Stimulated activated CD8-positive, alpha-beta memory T cell treated with anti-CD3 and anti-CD28 coated beads, Interleukin-7, amount 100 ng/mL, for 48 hours (primary cell): ENCODE measurements around the gene IQGAP1.

ENCODE experiments used
- DNase-seq, 2 donors: peaks; one replicate each; pipeline ENCODE4 v3.0.0-alpha.2; 2020; ENCODE audit warnings: low read depth in 1 of 2; ENCODE audit errors: extremely low read depth in 1 of 2

IQGAP1 gene

DNA sequence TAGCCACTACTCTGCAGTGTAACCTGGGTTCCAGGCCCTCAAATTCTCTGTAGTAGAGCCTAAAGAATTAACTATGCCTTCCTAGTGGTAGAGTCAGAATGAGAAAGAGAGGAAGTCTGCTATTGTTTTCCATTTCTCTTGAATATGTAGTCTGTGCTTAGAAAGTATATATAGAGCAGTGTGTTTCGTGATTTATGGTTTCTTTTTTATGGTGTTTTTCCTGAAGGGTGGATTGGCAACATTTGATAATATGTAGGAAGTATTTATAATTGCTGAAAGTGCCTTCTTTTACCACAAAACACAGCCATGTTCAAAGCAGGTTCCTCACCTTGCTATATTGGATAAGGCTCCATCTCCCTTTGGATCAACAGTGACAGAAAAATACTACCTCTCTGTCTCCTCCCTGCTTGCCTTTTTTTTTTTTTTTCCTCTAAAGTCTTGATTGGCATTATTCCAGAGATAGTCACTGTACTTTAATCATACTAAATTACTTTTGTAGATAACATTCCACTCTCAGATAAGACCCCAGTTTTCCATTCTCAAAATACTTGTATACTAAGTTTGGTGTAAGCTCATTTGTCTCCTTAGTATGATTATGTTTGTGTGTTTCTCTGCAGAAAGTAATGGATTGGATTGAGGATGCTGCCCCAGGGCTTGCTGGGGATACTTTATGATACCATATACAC lies 47.8 kb downstream of the IQGAP1 start:
- DNase-seq: no peak

DNA sequence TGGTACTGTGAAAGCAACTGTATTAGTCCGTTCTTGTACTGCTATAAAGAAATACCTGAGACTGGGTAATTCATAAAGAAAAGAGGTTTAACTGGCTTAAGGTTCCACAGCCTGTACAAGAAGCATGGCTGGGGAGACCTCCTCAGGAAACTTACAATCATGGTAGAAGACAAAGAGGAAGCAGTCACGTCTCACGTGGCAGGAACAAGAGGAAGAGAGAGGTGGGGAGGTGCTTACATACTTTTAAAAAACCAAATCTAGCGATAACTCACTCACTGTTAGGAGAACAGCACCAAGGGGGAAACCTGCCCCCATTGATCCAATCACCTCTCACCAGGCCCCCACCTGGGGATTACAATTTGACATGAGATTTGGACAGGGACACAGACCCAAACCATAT lies 48.9 kb downstream of the IQGAP1 start:
- DNase-seq: no peak

DNA sequence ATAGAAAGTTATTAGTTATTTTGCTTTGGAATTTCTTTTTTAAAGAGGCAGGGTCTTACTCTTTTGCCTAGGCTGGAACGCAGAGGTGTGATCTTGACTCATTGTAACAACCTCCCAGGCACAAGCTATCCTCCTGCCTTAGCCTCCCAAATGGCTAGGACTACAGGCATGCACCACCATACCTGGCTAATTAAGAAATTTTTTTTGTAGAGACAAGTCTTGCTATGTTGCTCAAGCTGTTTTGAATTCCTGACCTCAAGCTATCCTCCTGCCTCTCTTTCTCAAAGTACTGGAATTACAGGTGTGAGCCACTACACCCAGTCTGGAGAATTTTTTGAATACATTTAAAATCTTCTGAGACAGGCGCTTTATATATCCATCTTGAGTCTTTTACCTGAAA lies 49.5 kb downstream of the IQGAP1 start:
- no peak for DNase-seq

DNA sequence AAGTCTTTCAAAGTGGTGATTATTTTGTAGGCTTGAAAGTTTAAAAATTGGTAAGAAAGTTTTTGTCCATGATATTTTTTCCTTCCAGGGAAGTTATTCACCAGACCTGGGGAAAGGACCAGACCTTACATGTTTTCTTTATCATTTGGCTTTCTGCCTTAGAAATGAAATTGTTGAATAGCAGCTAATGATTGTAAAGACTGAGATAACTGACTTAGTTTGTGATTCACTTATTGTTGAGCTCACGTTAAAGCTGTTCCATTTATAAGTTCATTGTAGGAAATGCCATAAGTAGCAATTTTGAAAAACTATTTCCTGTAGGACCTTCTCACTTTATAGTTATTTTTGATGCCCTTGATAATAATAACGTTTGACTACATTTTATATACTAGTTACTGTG lies 51.9 kb downstream of the IQGAP1 start:
- DNase-seq: no peak

DNA sequence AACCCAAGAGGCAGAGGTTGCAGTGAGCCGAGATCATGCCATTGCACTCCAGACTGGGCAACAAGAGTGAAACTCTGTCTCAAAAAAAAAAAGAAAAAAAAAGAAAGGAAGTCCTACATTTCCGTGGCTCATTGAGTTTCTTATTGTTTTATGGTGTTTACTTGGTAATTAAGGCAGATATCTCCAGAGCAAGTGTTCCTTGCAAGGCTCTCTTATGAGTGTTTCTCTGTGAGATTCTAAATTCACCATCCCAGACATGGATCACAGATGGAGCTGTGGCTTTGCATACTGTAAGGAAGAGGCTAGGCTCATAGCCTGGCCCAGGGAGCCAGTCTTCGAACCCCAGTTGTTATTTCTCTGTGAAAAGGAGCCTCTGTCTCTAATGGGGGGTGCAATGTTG lies 53.0 kb downstream of the IQGAP1 start:
- no peak for DNase-seq

DNA sequence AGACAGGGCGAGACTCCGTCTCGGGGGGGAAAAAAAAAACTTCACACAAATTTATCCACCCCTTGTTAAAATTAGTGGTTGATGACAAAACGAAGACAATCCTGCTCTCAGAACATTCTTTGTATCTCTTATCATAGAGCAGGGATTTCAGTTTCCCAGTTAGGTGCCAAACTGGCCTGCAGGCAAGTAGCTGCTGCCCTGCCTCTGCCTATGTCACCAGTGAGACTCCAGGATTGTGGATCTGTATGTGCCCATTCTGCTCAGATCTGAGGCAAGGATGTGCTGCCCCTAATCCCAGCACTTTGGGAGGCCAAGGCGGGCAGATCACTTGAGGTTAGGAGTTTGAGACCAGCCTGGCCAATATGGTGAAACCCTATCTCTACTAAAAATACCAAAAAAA lies 54.4 kb downstream of the IQGAP1 start:
- DNase-seq: no peak

DNA sequence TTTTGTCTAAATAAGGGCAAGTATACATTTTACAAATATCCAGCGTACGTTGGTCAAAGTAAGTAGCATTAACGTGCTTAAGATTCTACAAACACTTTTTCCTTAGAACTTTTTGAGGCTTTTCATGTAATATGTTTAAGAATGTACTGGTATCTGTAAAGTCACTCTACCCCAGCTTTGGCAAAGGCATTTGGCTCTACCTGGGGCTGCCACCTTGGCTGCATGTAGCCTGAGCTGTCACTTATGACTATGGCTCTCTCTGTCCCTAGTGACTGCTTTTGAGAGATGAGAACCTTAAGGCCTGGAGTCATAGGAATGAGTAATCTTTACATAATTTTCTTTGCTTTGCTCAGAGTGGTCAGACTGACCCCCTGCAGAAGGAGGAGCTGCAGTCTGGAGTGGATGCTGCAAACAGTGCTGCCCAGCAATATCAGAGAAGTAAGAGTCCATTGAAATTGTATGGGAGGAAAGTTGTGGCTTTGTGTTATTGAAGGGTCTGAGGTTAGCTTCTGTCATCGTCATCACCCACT lies 61.2 kb downstream of the IQGAP1 start:
- no peak for DNase-seq

DNA sequence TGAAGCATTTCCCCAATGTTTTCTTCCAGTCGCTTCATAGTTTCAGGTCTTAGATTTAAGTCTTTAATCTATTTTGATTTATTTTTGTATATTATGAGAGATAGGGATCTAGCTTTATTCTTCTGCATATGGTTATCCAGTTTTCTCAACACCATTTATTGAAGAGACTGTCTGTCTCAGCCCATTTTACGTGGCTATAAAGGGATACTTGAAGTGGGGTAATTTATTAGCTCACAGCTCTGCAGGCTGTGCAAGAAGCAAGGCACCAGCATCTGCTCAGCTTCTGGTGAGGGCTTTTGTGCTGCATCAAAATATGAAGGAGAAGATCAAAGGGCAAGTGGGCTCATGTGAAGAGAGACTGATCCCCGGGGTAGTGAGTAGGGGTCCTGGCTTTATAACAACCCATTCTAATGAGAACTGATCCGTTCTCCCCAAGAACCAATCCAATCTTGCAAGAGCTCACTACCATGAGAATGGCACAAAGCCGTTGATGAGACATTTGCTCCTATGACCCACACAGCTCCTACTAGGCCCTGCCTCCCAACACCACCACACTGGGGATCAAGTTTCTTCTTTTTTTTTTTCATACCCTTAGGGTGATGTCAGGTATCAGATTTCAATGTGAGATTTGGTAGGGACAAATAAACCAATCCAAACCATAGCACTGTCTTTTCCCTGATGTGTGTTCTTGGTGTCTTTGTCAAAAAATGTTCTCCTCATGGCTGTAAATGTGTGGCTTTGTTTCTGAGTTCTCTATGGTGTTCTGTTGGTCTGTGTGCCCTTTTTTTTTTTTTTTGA lies 63.2 kb downstream of the IQGAP1 start:
- no peak for DNase-seq

DNA sequence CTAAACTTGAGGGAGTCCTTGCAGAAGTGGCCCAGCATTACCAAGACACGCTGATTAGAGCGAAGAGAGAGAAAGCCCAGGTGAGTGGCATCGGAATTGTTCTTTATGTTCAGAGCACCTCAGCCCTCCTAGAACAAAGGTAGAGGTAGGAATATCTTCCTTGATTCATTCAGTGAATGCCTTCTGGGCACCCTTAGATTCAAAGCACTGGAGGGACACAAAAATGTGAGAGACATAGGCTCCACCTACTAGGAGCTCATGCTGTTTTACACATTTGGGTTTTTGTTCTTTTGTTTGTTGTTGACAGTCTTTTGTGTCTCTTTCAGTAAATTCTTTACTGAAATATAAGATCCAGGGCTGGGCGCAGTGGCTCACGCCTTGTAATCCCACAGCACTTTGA lies 68.2 kb downstream of the IQGAP1 start:
- DNase-seq: no peak

DNA sequence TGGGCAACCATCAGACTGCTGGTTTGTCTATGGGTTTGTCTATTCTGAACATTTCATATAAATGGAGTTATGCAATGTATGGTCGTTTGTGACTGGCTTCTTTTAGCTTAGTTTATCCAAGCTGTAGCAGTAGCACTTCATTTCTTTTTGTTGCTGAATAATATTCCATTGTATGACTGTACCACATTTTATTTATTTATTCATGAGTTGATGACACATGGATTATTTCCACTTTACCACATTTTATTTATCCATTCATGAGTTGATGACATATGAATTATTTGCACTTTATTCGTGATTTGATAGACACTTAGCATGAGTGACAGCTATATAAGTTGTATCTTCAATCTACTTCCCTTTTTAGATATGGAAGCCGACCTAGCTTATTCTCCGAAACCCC lies 70.0 kb downstream of the IQGAP1 start:
- no peak for DNase-seq

DNA sequence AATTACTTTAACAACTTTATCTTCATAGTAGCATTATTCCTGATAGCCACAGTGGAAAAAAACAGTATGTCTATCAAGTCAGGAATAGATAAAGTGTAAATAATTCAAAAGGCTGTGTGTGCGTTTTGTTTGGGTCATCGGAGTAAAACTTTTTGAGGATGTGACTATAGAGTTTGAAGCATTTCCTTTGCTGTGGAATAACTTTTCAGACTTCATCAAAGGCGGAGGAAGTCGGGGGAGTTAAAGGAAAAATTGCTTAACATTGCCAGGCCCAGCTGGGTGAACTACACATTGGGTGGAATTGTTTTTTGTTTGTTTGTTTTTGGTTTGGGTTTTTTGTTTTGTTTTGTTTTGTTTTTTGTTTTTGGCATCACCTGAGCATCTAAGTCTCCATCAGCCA lies 71.3 kb downstream of the IQGAP1 start:
- no peak for DNase-seq

DNA sequence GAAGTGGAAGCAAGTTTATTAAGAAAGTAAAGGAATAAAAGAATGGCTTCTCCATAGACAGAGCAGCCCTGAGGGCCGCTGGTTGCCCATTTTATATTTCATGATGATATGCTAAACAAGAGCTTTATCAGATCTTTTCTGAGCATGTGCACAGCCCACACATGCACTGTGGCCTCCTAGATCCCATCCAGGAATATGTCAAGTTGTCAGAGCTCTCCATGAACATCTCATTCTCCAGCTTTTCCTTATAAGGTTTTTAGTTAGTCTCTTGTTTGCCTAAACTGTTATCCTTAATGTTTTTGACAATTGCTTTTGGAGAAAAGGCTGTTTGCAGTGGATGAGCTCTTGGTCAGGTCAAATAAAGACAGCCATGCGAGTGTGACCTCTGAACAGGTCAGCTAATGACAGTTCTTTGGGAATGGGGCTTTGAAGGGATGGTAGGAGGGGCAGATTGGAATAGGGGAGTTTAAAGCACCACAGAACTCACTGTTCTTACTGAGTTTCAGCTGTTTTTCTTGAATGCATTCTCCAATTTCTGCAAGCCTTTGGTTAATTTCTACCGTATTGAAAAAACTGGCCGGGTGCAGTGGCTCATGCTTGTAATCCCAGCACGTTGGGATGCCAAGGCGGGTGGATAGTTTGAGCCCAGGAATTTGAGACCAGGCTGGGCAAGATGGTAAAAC lies 72.2 kb downstream of the IQGAP1 start:
- no peak for DNase-seq

DNA sequence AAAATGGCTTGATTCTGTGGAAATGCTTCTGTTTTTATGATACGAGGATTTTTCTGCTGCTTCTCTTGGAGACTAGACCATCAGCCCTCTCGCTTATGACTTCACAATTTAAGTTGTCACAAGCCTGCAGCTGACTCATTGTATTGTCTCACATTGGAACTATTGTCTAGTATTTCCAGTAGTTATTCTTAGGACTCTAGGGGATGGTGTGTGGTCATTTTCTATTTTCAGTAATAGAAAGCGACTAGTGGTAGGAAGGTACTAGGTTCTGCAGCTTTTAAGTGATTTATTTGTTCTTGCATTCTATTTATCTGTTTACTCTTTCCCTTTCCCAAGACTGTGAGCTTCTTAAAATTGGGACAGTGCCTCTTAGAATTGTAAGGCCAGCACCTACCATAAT lies 75.3 kb downstream of the IQGAP1 start:
- DNase-seq: no peak

DNA sequence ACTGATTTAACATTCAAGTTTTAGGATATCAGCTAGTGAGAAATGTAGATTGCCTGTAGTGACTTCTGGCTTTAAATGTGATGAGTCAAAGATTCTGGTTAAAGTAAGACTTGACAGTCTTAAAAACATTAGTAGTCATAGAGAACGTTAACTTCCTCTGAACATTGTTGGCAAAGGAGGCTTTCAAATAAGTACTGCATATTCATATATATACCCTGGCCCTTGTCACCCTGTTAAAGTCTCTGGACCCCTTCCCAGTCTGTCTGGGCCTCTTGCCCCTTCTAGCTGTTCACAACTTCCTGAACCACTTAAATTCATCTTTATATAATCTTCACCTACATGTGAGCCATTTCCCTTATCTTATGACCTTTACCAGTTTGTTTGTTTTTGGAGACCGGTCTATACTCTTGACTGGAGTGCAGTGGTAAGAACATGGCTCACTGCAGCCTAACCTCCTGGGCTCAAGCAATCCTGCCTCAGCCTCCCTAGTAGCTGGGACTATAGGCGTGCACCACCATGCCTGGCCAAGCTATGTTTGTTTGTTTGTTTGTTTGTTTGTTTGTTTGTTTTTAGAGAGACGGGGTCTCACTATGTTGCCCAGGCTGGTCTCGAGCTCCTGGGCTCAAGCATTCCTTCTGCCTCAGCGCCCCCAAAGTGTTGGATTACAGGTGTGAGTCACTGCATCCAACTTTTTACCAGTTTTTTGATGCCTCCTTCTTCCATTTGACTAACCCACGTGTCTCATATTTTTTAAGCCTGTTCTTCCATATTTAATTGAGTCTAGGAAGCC lies 77.3 kb downstream of the IQGAP1 start:
- DNase-seq: no peak

DNA sequence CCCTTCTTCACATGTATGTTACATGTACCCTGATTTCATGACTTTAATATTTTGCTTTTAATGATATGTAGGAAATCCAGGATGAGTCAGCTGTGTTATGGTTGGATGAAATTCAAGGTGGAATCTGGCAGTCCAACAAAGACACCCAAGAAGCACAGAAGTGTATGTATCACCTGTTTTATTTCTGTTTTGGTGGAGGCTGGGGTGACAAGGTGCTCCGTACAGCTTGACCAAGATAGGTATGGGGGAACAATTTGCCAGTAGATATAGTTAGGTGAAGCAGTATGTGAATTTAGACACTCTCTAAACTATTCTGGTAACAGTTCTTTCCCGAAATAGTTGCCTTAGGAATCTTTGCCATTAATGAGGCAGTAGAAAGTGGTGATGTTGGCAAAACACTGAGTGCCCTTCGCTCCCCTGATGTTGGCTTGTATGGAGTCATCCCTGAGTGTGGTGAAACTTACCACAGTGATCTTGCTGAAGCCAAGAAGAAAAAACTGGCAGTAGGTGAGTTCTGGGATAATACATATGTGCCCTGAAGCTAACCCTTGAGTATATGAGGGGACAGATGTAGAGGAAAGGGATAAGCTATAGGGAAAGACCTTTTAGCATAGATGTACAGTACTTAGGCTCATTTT lies 78.0 kb downstream of the IQGAP1 start:
- no peak for DNase-seq

DNA sequence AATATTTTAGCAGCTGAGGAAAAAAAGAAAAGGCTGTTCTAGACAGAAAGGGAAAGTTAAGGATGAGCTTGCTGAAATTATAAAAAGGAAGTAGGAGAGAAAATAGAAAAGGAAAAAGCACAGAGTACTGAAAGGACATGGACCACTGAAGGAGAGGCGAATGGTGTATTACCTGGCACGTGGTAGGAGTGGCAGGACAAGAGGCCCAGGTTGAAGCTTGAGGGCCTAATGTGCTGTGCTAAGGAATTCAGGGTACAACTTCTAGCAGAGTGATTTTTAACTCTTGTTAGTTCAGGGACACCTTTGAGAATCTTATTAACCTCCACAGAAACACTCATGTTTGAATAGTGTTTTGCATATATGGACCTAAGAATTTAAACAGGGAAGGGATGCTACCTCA lies 81.7 kb downstream of the IQGAP1 start:
- no peak for DNase-seq

DNA sequence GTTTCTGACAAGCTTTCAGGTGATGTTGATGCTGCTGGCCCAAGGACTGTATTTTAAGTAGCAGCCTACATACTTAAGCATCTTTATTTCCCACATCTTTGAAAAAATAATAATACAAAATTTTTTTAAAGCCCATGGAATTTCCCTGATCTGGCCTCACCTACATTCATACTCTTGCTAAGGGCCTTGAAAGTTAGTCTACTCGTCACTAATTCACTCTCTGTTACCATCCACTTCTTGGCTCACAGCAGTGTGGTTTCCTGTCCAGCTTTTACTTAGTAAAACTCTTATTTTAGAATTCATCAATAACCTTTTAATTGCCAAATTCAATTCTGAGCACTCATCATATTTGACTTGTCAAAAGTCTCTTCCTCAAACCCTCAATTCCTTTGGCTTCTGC lies 82.4 kb downstream of the IQGAP1 start:
- DNase-seq: no peak

DNA sequence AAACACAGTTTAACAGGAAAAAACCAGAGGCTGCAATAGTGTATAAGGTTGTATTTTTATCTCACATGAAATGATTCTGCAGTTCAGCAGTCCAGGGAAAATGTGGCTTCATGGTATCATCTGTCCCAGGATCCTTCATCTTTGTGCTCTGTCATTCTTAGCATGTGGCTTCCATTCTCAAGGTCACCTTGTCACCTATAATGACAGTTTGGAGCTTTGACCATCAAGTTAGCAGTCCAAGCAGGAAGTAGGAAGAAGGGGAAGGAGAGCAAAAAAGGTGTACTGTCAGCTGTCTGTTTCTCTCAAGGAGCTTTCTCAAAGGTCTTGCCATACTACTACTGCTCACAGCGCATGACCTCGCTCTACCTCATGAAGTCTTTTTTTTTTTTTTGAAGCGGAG lies 83.1 kb downstream of the IQGAP1 start:
- no peak for DNase-seq

DNA sequence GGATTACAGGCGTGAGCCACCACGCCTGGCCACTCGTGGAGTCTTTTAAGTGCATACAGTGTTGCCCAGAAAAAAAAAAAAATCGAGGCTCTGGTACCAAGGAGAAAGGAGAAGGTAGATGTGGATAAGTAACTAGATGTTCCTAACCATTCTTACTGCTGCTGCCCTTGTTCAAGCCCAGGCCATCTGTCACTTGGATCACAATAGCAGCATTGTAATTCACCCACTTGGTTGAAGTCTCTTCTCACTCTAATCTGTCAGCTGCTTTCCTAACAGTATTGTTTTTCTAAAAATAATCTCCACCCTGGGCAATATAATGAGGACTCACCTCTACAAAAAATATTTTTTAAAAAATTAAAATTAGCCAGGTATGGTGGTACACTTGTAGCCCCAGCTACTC lies 83.7 kb downstream of the IQGAP1 start:
- DNase-seq: no peak

DNA sequence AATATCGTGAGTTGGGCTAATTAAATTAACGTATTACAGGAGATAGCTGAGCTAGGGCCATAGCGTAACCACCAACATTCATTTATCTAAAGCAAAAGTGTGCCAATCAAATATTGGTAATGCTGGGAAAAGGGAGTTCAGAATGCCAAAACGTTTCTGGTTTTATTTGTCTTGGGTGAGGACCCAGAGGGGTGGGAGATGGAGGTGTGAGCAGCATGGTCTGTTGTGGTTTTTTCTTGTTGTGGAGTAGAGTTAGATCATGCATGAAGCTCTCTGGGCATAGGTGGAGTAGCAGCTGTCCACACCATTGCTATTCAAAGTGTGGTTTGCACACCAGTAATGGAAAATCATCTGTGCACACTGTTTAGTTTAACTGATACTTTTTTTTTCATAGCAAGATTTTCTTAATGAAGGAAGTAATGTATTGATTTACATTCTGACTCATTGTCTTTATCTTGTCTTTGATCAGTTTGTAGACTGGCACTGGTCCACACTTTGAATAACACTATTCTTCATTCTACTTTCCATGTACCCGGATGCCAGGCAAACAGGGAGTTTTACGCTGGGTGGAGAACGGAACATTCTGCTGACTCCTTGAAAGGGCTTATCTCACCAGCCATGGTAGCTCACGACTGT lies 90.9 kb downstream of the IQGAP1 start:
- DNase-seq: no peak
